HG03159 (cell line): Measurements from ENCODE around the gene XRCC3.
A peak's percentile ranks its signal among the peaks of the same experiment; 100 is the strongest.

Source experiments
- ATAC-seq: cut with Tn5 transposase; IDR thresholded peaks from one replicate; pipeline ENCODE4 v1.9.1; 2021; ENCODE audit warnings: mild to moderate bottlenecking, moderate library complexity; ENCODE audit not compliant: unreplicated experiment

The XRCC3 gene

GRCh38 chr14:103727313-103727980 lies 12.2 kb upstream of the XRCC3 start:
- ATAC-seq = no peak

- no peak for ATAC-seq
Observed at GRCh38 chr14:103726474-103726873, 11.2 kb upstream of the XRCC3 start.

- no peak for ATAC-seq
Observed at GRCh38 chr14:103725739-103726395, 10.6 kb upstream of the XRCC3 start.

GRCh38 chr14:103725001-103725682 lies 9.9 kb upstream of the XRCC3 start:
- no peak for ATAC-seq

- no peak for ATAC-seq
Observed at GRCh38 chr14:103724116-103724515, 8.9 kb upstream of the XRCC3 start.

- no peak for ATAC-seq
Observed at GRCh38 chr14:103723748-103724081, 8.5 kb upstream of the XRCC3 start.

GRCh38 chr14:103721334-103722120 lies 6.3 kb upstream of the XRCC3 start:
- no peak for ATAC-seq

GRCh38 chr14:103719751-103720150 lies 4.5 kb upstream of the XRCC3 start:
- ATAC-seq = no peak

- no peak for ATAC-seq
Observed at GRCh38 chr14:103718572-103718971, 3.3 kb upstream of the XRCC3 start.

GRCh38 chr14:103716899-103717411 lies 1.7 kb upstream of the XRCC3 start:
- no peak for ATAC-seq

GRCh38 chr14:103716091-103716801 lies 995 bp upstream of the XRCC3 start:
- peak; percentile 12 for ATAC-seq

GRCh38 chr14:103714063-103714724 lies 1.1 kb downstream of the XRCC3 start:
- no peak for ATAC-seq

- ATAC-seq = no peak
Observed at GRCh38 chr14:103713304-103714062, 1.8 kb downstream of the XRCC3 start.

GRCh38 chr14:103712633-103713247 lies 2.5 kb downstream of the XRCC3 start:
- ATAC-seq = no peak

GRCh38 chr14:103711516-103712431 lies 3.5 kb downstream of the XRCC3 start:
- no peak for ATAC-seq

- no peak for ATAC-seq
Observed at GRCh38 chr14:103710771-103711377, 4.4 kb downstream of the XRCC3 start.

- no peak for ATAC-seq
Observed at GRCh38 chr14:103709814-103710213, 5.4 kb downstream of the XRCC3 start.
